Measurements from ENCODE around the gene LRBA. TPM values are rescaled to one million over a fixed set of nuclear protein-coding genes. Genes with fewer than 3 reads are reported as not detected.

The LRBA gene
- total RNA-seq, 4 donors from 2014 or later, result 13.3 to 21.2 (median 20.1) TPM

DNA sequence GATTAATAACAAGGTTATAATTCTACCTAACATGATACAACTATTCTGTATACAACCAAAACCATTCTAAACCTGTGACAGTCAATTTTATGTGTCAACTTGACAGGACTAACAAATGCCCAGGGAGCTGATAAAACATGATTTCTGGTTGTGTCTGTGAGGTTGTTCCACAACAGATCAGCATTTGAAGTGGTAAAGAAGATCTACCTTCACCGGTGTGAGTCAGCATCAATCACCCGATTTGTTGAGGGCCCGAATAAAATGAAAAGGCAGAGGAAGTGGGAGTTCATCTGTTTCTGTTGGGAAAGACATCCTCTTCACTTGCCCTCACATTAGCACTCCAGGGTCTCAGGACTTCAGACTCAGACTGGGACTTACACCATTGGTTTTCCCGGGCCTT is 245.2 kb downstream of the LRBA start:
- Histone ChIP-seq H3K36me3 (no peaks in the 10 kb centered on the region), H3K9me3 (no peaks in the 10 kb centered on the region), H3K27ac (replicated peaks in 1 of 4) (no peak overlapping the region), H3K4me3 (no peak overlapping the region), H3K4me1 (no peaks in the 10 kb centered on the region), H3K27me3 (no peaks in the 10 kb centered on the region)
- TF ChIP-seq POLR2AphosphoS5 (IDR thresholded peaks at IDR 0.05) (no peak), EP300 (IDR thresholded peaks at IDR 0.05) (no peak), POLR2A (IDR thresholded peaks at IDR 0.05; ENCODE audit: low read depth) (no peak)
- TF ChIP-seq, protein P1, sequence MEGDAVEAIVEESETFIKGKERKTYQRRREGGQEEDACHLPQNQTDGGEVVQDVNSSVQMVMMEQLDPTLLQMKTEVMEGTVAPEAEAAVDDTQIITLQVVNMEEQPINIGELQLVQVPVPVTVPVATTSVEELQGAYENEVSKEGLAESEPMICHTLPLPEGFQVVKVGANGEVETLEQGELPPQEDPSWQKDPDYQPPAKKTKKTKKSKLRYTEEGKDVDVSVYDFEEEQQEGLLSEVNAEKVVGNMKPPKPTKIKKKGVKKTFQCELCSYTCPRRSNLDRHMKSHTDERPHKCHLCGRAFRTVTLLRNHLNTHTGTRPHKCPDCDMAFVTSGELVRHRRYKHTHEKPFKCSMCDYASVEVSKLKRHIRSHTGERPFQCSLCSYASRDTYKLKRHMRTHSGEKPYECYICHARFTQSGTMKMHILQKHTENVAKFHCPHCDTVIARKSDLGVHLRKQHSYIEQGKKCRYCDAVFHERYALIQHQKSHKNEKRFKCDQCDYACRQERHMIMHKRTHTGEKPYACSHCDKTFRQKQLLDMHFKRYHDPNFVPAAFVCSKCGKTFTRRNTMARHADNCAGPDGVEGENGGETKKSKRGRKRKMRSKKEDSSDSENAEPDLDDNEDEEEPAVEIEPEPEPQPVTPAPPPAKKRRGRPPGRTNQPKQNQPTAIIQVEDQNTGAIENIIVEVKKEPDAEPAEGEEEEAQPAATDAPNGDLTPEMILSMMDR (IDR thresholded peaks at IDR 0.05), result no peak
- 75% methylated on average over 4 of the region's 4 CpGs for WGBS
- no peak for DNase-seq (ENCODE audit: extremely low spot score)
- intact Hi-C loops (cut with DNase I), result no loop called here

DNA sequence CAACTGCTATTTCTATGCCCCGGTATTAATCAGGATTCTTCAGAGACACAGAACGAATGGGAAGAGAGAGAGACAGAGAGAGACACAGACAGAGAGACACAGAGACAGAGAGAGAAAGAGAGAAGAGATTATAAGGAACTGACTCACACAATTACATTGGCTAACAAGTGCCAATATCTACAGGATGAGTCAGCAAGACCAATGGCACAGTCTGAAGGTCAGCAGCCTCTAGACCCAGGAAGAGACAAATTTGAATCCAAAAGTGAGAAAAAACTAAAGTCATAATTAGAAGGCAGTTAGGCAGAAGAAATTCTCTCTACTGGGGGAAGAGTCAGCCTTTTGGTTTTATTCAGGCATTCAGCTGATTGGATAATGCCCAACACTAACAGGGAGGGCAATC is 245.8 kb downstream of the LRBA start:
- no peaks in the 10 kb centered on the region for H3K9me3 ChIP-seq
- WGBS, result 95% methylated on average over 2 of the region's 2 CpGs
- TF ChIP-seq EP300 (IDR thresholded peaks at IDR 0.05), result no peak
- no peak for TF ChIP-seq POLR2AphosphoS5 (IDR thresholded peaks at IDR 0.05)
- TF ChIP-seq POLR2A (IDR thresholded peaks at IDR 0.05; ENCODE audit: low read depth), result no peak
- TF ChIP-seq, protein P1 (IDR thresholded peaks at IDR 0.05), result no peak
- H3K36me3 ChIP-seq, result no peaks in the 10 kb centered on the region
- no peak overlapping the region for H3K4me3 ChIP-seq
- no peaks in the 10 kb centered on the region for H3K27me3 ChIP-seq
- H3K4me1 ChIP-seq, result no peaks in the 10 kb centered on the region
- H3K27ac ChIP-seq (replicated peaks in 1 of 4), result no peak overlapping the region
- intact Hi-C loops (cut with DNase I), result no loop called here
- DNase-seq (ENCODE audit: extremely low spot score), result no peak

DNA sequence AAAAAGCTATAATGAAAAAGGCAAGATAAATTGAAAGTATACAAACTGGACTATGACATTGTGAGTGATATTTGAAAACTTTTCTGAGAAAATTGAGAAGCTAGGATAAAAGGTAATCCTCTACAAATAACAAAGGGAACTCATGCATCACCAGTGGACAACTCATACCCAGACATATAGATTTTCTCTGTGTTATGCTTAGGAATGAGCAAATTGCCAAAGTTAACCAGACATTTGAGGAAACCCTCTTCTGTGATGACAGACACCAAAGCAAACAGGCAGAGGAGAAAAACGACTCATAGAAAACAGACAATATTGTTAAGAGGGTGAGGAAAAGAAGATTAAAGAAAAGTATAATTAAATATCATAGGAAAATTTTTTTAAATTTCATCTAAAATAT is 246.6 kb downstream of the LRBA start:
- DNase-seq (ENCODE audit: extremely low spot score), result no peak
- Histone ChIP-seq H3K4me1 (no peaks in the 10 kb centered on the region), H3K9me3 (no peaks in the 10 kb centered on the region), H3K36me3 (no peaks in the 10 kb centered on the region), H3K27me3 (no peaks in the 10 kb centered on the region), H3K27ac (replicated peaks in 1 of 4) (no peak overlapping the region), H3K4me3 (no peak overlapping the region)
- intact Hi-C loops (cut with DNase I), result no loop called here
- WGBS, result 84% methylated on average over 1 of the region's 1 CpG
- TF ChIP-seq POLR2A (IDR thresholded peaks at IDR 0.05; ENCODE audit: low read depth) (no peak), EP300 (IDR thresholded peaks at IDR 0.05) (no peak), POLR2AphosphoS5 (IDR thresholded peaks at IDR 0.05) (no peak)
- TF ChIP-seq, protein P1 (IDR thresholded peaks at IDR 0.05), result no peak

DNA sequence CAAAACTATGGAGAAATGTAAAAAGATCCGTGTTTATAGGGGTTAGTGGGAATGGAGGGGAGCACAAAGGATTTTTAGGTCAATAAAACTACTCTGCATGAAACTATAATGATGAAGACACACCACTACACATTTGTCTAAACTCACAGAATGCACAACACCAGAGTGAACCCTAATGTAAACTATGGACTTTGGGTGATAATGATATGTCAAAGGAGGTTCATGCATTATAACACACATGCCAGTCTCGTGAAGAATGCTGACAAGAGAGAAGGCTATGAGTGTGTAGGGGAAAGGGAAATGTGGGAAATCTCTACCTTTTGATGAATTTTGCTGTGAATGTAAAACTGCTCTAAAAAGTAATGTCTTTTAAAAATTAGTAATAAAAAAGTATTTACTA is 249.9 kb downstream of the LRBA start:
- no peaks in the 10 kb centered on the region for H3K9me3 ChIP-seq
- H3K27me3 ChIP-seq, result no peaks in the 10 kb centered on the region
- no peaks in the 10 kb centered on the region for H3K36me3 ChIP-seq
- intact Hi-C loops (cut with DNase I), result no loop called here
- no peaks in the 10 kb centered on the region for H3K4me1 ChIP-seq
- no peak for DNase-seq (ENCODE audit: extremely low spot score)
- no peak overlapping the region for H3K27ac ChIP-seq (replicated peaks in 1 of 4)
- 96% methylated on average over 2 of the region's 2 CpGs for WGBS
- no peak overlapping the region for H3K4me3 ChIP-seq
- TF ChIP-seq POLR2A (IDR thresholded peaks at IDR 0.05; ENCODE audit: low read depth) (no peak), POLR2AphosphoS5 (IDR thresholded peaks at IDR 0.05) (no peak), EP300 (IDR thresholded peaks at IDR 0.05) (no peak)
- TF ChIP-seq, protein P1 (IDR thresholded peaks at IDR 0.05), result no peak

DNA sequence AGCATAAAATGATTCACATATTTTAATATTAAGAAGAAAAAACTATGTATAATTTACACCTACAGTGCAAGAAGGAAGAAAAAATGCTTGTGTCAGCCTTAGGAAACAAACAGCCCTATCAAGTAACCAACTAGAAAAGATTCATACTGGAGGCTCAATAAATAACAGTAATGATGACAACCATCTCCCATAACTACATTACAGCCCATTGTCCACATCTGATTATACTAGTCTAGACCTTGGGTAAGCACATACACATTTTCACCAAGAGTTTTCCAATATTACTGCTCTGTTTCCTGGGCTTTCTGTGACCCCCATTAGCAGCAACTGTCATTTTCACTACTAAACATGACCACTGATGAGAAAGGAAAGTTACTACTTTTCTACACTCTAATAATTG is 263.4 kb downstream of the LRBA start:
- no peaks in the 10 kb centered on the region for H3K9me3 ChIP-seq
- no peak overlapping the region for H3K4me3 ChIP-seq
- no peak for DNase-seq (ENCODE audit: extremely low spot score)
- H3K36me3 ChIP-seq, result no peaks in the 10 kb centered on the region
- H3K4me1 ChIP-seq, result no peaks in the 10 kb centered on the region
- TF ChIP-seq POLR2AphosphoS5 (IDR thresholded peaks at IDR 0.05), result no peak
- TF ChIP-seq, protein P1 (IDR thresholded peaks at IDR 0.05), result no peak
- no peak for TF ChIP-seq POLR2A (IDR thresholded peaks at IDR 0.05; ENCODE audit: low read depth)
- no peak for TF ChIP-seq EP300 (IDR thresholded peaks at IDR 0.05)
- H3K27ac ChIP-seq (replicated peaks in 1 of 4), result no peak overlapping the region
- no peaks in the 10 kb centered on the region for H3K27me3 ChIP-seq
- intact Hi-C loops (cut with DNase I), result no loop called here
